Activated T-helper 1 cell treated with anti-CD3 and anti-CD28 coated beads, Interleukin-12 subunit alpha, Interleukin-12 subunit beta, Interleukin-2, Interleukin-4 antibody, amounts not matched to agents 30 ng/mL and 10 ng/mL and 1 ng/mL, durations not matched to agents 14 hours and 24 hours and 36 hours (primary cell): ENCODE results near the gene CRYBA2. TPM values are rescaled to one million over a fixed set of nuclear protein-coding genes. Genes with fewer than 3 reads are reported as not detected.

ENCODE experiments used
- DNase-seq: peaks from one replicate; pipeline ENCODE4 v3.0.0; 2021; ENCODE audit warnings: low spot score
- H3K27ac Mint-ChIP-seq: one replicate; pipeline ENCODE4 v1.8.0; 2021; ENCODE audit warnings: mild to moderate bottlenecking, mixed read lengths
- H3K27me3 Mint-ChIP-seq: one replicate; pipeline ENCODE4 v1.8.0; 2022; ENCODE audit warnings: mild to moderate bottlenecking, moderate library complexity, mixed read lengths; ENCODE audit not compliant: insufficient read depth
- H3K36me3 Mint-ChIP-seq: one replicate; pipeline ENCODE4 v1.8.0; 2021; ENCODE audit warnings: low read depth, mixed read lengths
- H3K4me1 Mint-ChIP-seq: one replicate; pipeline ENCODE4 v1.8.0; 2021; ENCODE audit warnings: low read depth, mixed read lengths
- H3K4me3 Mint-ChIP-seq: one replicate; pipeline ENCODE4 v1.8.0; 2021; ENCODE audit warnings: mild to moderate bottlenecking, moderate library complexity, mixed read lengths
- H3K9me3 Mint-ChIP-seq: one replicate; pipeline ENCODE4 v1.8.0; 2021; ENCODE audit warnings: mixed read lengths
- intact Hi-C: fragments of 100-400 bp; cut with micrococcal nuclease; formaldehyde crosslinking; loops from one replicate; pipeline ENCODE4 v1.15.1; 2024
- total RNA-seq: library from RNA; stranded (reverse); gene quantifications from 2 replicates; pipeline ENCODE4 v1.2.3, GENCODE V29; 2022

Gene CRYBA2
- total RNA-seq, 1 donor from 2014 or later: 0.36 TPM

DNA sequence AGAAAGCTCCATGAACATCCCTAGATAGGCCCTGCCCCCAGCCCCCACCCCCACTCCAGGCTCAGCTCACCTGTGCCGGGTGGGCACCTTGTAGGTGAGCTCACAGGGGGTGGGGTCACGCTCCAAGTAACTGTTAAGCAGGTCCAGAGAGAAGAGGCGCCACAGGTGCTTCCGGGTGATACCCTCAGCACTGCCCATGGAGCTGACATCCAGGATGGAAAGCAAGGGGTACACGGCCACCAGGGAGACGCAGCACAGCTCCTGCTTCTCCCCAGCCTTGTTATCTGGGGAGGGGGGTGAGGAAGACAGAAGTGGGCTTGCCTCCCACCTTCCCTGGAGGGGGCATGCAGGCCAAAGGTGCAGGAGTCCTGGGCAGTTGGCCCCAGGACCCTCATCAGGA lies 26.2 kb upstream of the CRYBA2 start:
- Mint-ChIP-seq H3K36me3 (no peaks in the 10 kb centered on the region), H3K4me3 (no peak overlapping the region), H3K9me3 (no peaks in the 10 kb centered on the region), H3K27ac (no peak overlapping the region), H3K27me3 (peaks cover 2% of the 10 kb centered on the region), H3K4me1 (no peaks in the 10 kb centered on the region)
- DNase-seq: no peak
- intact Hi-C loops: no loop called here

DNA sequence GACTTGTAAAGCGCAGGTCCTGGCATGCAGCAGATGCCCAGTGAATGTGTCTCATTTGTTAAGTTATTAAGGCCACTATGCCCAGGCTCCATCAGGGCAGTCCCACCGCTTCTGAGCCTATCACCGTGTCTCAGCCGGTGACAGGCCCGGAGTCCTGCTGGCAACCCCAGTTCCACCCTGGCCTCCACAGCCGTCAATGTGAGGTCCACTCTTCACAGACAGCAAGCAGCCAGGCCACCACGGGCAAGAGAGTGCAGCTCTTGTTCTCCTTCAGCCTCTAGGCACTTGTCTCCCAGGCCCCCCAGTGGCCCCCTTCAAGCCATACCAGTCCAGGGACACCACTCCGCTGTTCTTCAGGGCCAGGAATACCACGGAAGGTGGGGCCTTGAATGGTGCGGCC lies 25.5 kb upstream of the CRYBA2 start:
- peaks cover 2% of the 10 kb centered on the region for H3K27me3 Mint-ChIP-seq
- intact Hi-C loops: no loop called here
- H3K36me3 Mint-ChIP-seq: no peaks in the 10 kb centered on the region
- DNase-seq: no peak
- no peaks in the 10 kb centered on the region for H3K4me1 Mint-ChIP-seq
- no peak overlapping the region for H3K27ac Mint-ChIP-seq
- H3K9me3 Mint-ChIP-seq: no peaks in the 10 kb centered on the region
- no peak overlapping the region for H3K4me3 Mint-ChIP-seq

DNA sequence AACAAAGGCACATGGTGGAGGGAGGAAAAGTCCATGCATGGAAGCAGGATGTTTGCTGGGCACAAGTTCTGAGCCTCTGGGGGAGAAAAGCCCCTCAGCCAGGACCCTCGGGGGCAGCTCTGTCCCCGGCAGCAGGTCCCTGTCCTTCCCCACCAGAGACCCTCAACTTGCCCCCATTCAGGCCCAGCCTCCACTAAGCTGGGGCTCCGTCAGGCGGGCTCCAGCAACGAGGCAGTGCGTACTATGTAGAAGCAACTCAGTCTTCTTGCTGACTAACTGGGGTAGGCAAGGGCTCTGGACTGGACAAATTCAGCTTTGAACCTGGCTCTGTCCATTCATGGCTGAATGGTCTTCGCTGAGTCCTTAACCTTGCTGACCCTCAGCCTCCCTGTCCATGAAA lies 25.1 kb upstream of the CRYBA2 start:
- intact Hi-C loops: no loop called here
- Mint-ChIP-seq H3K27me3 (peaks cover 6% of the 10 kb centered on the region), H3K36me3 (no peaks in the 10 kb centered on the region), H3K9me3 (no peaks in the 10 kb centered on the region), H3K4me3 (no peak overlapping the region), H3K27ac (no peak overlapping the region), H3K4me1 (no peaks in the 10 kb centered on the region)
- no peak for DNase-seq

DNA sequence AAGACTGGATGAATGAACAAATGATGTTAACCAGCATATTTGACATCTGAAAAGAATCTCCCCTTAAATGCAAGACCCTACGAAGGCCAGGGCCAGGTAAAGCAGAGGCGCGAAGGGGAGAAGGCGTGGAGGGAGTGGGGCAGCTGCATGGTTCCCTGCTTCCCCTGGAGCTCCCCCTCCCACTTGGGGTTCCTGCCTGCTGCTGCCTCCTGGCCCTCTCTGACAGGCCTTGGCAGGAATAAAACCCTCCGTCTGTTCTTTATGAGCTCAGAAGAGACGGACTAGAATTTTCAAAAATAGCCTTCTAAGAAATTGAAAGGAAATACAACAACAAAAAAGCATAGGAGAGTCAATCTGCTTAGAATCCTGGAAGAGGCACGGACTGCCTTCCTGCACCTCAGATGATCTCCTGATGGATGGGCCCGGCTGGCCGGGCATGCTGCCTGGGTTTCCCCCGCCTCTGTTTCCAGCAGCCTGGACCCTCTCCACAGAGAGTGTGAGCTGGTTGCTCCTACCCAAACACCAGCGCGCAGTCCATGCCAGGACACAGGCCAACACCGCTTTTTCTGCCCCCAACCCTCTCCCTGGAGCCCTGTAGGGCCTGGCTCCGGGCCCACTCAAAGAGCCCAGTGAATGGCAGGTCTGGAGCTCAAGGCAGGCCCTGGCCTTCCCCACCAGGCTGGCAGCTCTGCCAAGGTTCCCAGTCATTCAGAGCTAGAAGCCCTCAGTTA lies 24.1 kb upstream of the CRYBA2 start:
- DNase-seq: no peak
- Mint-ChIP-seq H3K9me3 (no peaks in the 10 kb centered on the region), H3K27me3 (peaks cover 5% of the 10 kb centered on the region), H3K27ac (no peak overlapping the region), H3K4me1 (no peaks in the 10 kb centered on the region), H3K36me3 (no peaks in the 10 kb centered on the region), H3K4me3 (no peak overlapping the region)
- intact Hi-C loops: no loop called here

DNA sequence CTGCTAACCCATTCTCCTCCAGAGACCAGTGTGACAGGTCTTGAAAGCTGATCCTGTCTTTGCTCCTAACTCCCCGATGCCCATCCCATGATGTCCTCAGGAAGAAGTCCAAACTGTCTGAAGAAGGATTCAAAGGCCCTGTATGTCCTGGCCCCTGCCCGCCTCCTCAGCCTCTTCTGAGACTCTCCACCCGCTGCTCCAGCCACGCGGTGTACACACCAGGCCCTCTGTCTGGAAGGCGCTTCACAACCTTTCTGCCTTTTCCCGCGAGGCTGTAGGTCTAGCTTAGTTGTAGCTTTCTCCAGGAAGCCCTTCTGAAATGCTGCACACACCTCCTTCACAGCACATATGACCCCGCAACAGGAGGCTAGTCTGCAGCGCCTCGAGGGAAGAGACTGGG lies 23.5 kb upstream of the CRYBA2 start:
- Mint-ChIP-seq H3K4me3 (no peak overlapping the region), H3K36me3 (no peaks in the 10 kb centered on the region), H3K4me1 (no peaks in the 10 kb centered on the region), H3K9me3 (no peaks in the 10 kb centered on the region), H3K27me3 (peaks cover 5% of the 10 kb centered on the region), H3K27ac (no peak overlapping the region)
- no peak for DNase-seq
- intact Hi-C loops: no loop called here

DNA sequence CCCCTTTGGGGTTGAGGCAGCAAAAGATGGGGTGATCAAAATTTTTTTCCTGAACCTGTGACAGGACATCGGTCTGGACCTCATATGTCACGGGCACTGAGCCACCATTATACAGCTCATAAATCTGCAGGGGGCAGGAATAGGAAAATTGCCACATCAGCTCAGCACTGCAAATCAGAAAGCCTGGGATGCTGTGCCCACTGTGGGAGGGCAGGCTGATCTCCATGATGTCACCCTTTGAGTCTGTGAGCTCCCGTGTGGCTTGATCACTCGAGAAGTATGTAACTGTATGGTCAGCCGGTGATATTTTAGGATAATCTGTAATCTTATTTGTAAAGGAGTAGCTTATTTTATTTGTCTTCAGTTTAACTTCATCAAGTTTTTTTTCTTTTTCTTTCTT lies 17.7 kb upstream of the CRYBA2 start:
- no peak overlapping the region for H3K27ac Mint-ChIP-seq
- no peaks in the 10 kb centered on the region for H3K4me1 Mint-ChIP-seq
- intact Hi-C loops: no loop called here
- DNase-seq: no peak
- H3K27me3 Mint-ChIP-seq: peaks cover 9% of the 10 kb centered on the region
- no peak overlapping the region for H3K4me3 Mint-ChIP-seq
- no peaks in the 10 kb centered on the region for H3K36me3 Mint-ChIP-seq
- no peaks in the 10 kb centered on the region for H3K9me3 Mint-ChIP-seq

DNA sequence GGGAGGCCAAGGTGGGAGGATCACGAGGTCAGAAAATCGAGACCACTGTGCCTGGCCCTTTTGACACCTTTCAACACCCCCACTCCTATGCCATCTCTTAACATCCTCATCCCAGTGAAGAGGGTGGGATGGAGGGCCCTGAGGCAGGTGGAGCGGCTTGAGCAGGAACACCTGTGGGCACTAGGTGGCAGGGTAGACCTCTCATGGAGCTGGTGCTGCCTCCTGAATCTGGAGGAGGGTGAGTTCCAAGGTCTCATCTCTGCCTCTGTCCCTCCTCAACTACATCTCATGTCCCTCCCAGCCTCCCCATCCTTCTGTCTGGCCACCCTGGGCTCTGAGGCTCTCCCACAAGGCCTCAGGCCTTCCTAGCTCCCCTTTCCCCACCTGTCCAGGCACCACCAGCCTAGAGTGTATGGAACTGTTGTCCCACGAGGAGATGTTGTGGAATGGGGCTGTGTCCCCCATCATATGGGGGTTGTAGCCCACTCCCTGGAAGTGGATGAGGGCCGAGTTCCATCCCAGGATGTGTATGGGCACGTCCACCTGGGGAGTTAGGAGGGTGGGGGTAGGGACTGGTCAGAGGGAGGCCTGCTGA lies 17.0 kb upstream of the CRYBA2 start:
- intact Hi-C loops: no loop called here
- Mint-ChIP-seq H3K4me3 (no peak overlapping the region), H3K27me3 (peaks cover 13% of the 10 kb centered on the region), H3K9me3 (no peaks in the 10 kb centered on the region), H3K4me1 (no peaks in the 10 kb centered on the region), H3K36me3 (no peaks in the 10 kb centered on the region), H3K27ac (no peak overlapping the region)
- DNase-seq: no peak

DNA sequence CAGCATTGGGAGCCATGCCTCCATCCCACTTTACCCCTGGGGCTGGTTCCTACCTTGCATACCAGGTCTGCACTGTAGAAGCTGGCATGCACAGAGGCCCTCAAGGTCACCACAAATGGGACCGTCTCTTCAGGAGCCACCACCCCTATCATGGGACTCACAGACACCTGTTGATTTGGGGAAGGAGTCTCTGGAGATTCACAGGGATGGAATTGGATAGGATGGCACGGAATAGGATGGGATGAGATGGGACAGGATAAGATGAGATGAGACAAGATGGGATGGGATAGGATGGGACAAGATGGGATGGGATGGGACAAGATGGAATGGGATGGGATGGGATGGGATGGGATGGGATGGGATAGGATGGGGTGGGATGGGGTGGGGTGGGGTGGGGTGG lies 16.1 kb upstream of the CRYBA2 start:
- Mint-ChIP-seq H3K27me3 (peaks cover 21% of the 10 kb centered on the region), H3K4me1 (no peaks in the 10 kb centered on the region), H3K4me3 (no peak overlapping the region), H3K9me3 (no peaks in the 10 kb centered on the region), H3K36me3 (no peaks in the 10 kb centered on the region), H3K27ac (no peak overlapping the region)
- DNase-seq: no peak
- intact Hi-C loops: no loop called here

DNA sequence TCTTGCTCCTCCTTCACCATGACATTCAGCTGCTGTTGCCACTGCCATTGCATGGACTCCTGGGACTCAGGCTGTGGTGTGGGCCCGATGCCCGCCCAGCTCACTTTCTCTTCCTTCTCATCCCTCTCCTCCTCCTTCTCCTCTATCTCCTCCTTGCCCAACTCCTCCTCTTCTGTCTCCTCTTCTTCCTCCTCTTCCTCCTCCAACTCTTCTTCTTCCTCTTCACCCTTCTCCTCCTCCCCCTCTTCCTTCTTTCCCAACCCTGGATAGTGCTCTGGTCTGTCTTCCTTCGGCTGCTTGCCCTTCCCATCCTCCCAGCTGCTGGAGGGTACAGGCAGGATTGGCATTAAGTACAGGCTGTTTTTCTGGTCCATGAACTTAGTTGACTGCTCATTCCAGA lies 10.8 kb upstream of the CRYBA2 start:
- no peak overlapping the region for H3K27ac Mint-ChIP-seq
- DNase-seq: no peak
- H3K9me3 Mint-ChIP-seq: no peaks in the 10 kb centered on the region
- intact Hi-C loops: loop anchor here (1.0 to 5.0 kb wide), 2 partner anchors 24 to 58 kb away; partner anchors contain the start of gene IHH
- no peaks in the 10 kb centered on the region for H3K4me1 Mint-ChIP-seq
- no peaks in the 10 kb centered on the region for H3K36me3 Mint-ChIP-seq
- no peak overlapping the region for H3K4me3 Mint-ChIP-seq
- H3K27me3 Mint-ChIP-seq: peaks cover 45% of the 10 kb centered on the region

DNA sequence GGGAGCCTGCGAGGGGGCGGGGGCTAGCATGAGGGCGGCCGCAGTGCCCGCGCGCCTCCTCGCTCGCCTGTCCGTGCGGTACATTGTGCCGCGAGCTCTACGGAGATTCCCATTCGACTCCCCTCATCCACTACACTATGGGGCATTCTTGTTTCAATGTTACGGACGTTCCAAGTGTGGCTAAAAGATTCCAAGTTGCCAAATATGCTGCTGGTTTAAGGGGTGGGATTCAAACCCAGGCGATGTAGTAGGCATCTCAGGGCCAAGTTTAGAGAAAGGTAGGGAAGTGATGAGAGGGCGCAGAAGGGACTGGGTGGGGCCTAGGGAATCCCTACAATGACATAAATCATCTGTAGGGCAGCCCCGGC lies 10.0 kb upstream of the CRYBA2 start:
- DNase-seq: no peak
- Mint-ChIP-seq H3K27me3 (peaks cover 49% of the 10 kb centered on the region), H3K27ac (peak overlapping the region; percentile 12), H3K9me3 (no peaks in the 10 kb centered on the region), H3K36me3 (no peaks in the 10 kb centered on the region), H3K4me1 (no peaks in the 10 kb centered on the region), H3K4me3 (no peak overlapping the region)
- intact Hi-C loops: loop anchor here (1.0 to 5.0 kb wide), 2 partner anchors 23 to 59 kb away; partner anchors contain the start of gene IHH

DNA sequence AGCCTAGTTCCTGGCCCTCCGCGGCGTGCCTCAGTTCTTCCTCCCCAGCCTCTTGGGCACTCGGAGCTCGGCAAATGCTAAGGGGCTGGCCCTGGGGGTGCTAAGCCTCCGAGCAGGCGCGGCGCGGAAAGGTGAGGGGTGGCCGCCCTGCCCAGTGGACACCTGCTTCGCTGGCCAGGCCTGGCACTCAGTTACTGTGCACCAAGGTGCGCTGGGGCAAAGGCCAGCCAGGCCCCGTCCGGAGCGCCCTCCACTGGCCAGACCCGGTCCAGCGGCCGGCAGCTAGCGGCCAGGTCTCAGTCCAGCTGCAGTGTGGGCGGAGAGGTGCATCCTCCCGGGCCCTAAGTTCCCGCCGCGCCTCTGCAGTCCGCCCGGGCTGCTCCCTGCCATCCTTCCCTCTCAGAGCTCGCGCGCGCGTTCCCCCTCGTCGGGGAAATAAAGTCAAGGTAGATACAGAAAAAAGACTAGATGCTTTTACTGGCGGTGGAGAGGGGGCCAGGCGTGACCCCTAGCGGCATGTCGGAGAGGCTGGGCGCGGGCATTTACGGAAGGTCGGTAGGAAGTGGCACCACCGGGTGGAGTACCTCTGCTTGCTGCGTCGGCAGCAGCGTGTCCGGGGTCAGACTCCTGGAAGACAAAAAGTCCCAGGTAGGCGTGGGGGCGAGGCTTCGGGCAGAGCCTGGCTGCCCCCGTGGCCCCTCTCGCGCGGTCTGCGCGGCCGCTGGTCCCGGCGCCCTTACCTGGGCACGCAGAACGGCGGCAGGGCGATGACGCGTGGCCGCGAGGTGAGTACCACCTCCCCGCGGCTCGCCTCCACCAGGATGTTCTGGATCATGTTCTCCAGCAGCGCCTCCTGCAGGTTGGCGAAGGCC lies 9.4 kb upstream of the CRYBA2 start:
- intact Hi-C loops: loop anchor here (1.0 to 5.0 kb wide), 2 partner anchors 22 to 60 kb away; partner anchors contain the start of gene IHH
- Mint-ChIP-seq H3K27me3 (peaks cover 53% of the 10 kb centered on the region), H3K4me1 (no peaks in the 10 kb centered on the region), H3K27ac (no peak overlapping the region), H3K4me3 (no peak overlapping the region), H3K36me3 (no peaks in the 10 kb centered on the region), H3K9me3 (no peaks in the 10 kb centered on the region)
- DNase-seq: no peak

DNA sequence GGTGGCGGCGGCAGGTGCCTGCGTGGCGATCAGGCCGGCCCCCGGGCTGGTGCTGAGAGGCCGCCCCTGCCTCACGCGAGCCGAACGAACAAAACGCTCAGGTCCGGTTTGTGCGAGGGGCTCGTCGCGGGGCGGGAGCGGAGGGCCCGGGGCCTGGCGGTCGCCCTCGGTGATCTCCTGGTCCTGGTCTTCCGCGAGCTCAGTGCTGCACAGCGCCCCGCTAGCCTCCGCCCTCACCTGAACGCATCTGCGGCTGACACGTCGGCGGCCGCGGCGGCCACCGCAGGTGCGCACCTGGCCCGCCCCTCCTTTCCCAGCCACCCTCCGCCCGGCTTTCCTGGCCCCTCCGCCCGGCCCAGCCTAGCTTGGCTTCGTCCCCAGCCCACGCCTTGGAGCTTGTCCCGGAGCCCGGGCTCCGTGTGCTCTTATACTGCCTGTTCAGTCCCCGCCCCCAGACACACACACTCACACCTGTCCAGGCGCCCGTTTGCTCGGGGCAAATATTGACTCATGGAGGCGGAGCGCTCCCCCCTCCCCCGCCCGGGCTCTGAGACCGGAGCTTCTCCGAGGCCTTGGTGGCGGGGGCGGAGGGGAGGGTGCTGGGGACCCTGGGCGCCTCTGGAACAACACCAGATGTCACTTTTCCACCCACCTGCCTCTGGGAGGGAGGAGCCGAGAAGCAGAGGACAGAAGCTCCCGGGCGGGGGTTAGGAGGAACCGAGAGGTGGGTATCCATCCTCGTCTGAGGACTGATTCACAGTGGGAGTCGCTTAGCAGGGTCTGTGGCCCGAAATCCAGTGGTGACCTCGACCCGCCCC lies 8.6 kb upstream of the CRYBA2 start:
- Mint-ChIP-seq H3K27me3 (peaks cover 56% of the 10 kb centered on the region), H3K4me1 (no peaks in the 10 kb centered on the region), H3K4me3 (no peak overlapping the region), H3K27ac (no peak overlapping the region), H3K9me3 (no peaks in the 10 kb centered on the region), H3K36me3 (no peaks in the 10 kb centered on the region)
- intact Hi-C loops: loop anchor here (5.0 kb wide), 1 partner anchor 61 kb away; the partner anchor contains the start of gene IHH
- DNase-seq: no peak
